Panc1 (cell line): ENCODE data around the gene GLB1L3.

Experiments used
- TF ChIP-seq, protein P1 (sequence below): fragments of 450-650 bp; IDR thresholded peaks from 2 replicates; pipeline ENCODE4 v1.5.1; 2017; ENCODE audit warnings: mild to moderate bottlenecking
- TF ChIP-seq, protein P2 (sequence below), 2 experiments: IDR thresholded peaks; 2 replicates each; pipeline ENCODE4 v1.6.1; 2011 to 2012; ENCODE audit warnings: low read depth in 2 of 2, control low read depth in 1 of 2, low read length in 1 of 2, mild to moderate bottlenecking in 1 of 2, moderate library complexity in 1 of 2; ENCODE audit not compliant: insufficient read depth in 1 of 2

- TF ChIP-seq, protein P1, sequence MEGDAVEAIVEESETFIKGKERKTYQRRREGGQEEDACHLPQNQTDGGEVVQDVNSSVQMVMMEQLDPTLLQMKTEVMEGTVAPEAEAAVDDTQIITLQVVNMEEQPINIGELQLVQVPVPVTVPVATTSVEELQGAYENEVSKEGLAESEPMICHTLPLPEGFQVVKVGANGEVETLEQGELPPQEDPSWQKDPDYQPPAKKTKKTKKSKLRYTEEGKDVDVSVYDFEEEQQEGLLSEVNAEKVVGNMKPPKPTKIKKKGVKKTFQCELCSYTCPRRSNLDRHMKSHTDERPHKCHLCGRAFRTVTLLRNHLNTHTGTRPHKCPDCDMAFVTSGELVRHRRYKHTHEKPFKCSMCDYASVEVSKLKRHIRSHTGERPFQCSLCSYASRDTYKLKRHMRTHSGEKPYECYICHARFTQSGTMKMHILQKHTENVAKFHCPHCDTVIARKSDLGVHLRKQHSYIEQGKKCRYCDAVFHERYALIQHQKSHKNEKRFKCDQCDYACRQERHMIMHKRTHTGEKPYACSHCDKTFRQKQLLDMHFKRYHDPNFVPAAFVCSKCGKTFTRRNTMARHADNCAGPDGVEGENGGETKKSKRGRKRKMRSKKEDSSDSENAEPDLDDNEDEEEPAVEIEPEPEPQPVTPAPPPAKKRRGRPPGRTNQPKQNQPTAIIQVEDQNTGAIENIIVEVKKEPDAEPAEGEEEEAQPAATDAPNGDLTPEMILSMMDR: peak; percentile 99
- TF ChIP-seq, protein P2, sequence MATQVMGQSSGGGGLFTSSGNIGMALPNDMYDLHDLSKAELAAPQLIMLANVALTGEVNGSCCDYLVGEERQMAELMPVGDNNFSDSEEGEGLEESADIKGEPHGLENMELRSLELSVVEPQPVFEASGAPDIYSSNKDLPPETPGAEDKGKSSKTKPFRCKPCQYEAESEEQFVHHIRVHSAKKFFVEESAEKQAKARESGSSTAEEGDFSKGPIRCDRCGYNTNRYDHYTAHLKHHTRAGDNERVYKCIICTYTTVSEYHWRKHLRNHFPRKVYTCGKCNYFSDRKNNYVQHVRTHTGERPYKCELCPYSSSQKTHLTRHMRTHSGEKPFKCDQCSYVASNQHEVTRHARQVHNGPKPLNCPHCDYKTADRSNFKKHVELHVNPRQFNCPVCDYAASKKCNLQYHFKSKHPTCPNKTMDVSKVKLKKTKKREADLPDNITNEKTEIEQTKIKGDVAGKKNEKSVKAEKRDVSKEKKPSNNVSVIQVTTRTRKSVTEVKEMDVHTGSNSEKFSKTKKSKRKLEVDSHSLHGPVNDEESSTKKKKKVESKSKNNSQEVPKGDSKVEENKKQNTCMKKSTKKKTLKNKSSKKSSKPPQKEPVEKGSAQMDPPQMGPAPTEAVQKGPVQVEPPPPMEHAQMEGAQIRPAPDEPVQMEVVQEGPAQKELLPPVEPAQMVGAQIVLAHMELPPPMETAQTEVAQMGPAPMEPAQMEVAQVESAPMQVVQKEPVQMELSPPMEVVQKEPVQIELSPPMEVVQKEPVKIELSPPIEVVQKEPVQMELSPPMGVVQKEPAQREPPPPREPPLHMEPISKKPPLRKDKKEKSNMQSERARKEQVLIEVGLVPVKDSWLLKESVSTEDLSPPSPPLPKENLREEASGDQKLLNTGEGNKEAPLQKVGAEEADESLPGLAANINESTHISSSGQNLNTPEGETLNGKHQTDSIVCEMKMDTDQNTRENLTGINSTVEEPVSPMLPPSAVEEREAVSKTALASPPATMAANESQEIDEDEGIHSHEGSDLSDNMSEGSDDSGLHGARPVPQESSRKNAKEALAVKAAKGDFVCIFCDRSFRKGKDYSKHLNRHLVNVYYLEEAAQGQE (IDR thresholded peaks at IDR 0.05; ENCODE audit: insufficient read depth in 1 of 2, low read depth in 2 of 2, low read length in 1 of 2): peak in 1 of 2 experiments; percentile 67; a peak in 1 of 4 replicates
These were observed 84.1 kb downstream of the GLB1L3 start for GRCh38 chr11:134360050-134360835.
